ENCODE results near the gene MYO1C.
A peak's percentile ranks its signal among the peaks of the same experiment; 100 is the strongest.
"Not testable (repeated sequence)": the region's sequence is repeated elsewhere in the genome, so short reads cannot be mapped to it uniquely, and the experiment has no call there.

Gene MYO1C, protein sequence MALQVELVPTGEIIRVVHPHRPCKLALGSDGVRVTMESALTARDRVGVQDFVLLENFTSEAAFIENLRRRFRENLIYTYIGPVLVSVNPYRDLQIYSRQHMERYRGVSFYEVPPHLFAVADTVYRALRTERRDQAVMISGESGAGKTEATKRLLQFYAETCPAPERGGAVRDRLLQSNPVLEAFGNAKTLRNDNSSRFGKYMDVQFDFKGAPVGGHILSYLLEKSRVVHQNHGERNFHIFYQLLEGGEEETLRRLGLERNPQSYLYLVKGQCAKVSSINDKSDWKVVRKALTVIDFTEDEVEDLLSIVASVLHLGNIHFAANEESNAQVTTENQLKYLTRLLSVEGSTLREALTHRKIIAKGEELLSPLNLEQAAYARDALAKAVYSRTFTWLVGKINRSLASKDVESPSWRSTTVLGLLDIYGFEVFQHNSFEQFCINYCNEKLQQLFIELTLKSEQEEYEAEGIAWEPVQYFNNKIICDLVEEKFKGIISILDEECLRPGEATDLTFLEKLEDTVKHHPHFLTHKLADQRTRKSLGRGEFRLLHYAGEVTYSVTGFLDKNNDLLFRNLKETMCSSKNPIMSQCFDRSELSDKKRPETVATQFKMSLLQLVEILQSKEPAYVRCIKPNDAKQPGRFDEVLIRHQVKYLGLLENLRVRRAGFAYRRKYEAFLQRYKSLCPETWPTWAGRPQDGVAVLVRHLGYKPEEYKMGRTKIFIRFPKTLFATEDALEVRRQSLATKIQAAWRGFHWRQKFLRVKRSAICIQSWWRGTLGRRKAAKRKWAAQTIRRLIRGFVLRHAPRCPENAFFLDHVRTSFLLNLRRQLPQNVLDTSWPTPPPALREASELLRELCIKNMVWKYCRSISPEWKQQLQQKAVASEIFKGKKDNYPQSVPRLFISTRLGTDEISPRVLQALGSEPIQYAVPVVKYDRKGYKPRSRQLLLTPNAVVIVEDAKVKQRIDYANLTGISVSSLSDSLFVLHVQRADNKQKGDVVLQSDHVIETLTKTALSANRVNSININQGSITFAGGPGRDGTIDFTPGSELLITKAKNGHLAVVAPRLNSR

DNA sequence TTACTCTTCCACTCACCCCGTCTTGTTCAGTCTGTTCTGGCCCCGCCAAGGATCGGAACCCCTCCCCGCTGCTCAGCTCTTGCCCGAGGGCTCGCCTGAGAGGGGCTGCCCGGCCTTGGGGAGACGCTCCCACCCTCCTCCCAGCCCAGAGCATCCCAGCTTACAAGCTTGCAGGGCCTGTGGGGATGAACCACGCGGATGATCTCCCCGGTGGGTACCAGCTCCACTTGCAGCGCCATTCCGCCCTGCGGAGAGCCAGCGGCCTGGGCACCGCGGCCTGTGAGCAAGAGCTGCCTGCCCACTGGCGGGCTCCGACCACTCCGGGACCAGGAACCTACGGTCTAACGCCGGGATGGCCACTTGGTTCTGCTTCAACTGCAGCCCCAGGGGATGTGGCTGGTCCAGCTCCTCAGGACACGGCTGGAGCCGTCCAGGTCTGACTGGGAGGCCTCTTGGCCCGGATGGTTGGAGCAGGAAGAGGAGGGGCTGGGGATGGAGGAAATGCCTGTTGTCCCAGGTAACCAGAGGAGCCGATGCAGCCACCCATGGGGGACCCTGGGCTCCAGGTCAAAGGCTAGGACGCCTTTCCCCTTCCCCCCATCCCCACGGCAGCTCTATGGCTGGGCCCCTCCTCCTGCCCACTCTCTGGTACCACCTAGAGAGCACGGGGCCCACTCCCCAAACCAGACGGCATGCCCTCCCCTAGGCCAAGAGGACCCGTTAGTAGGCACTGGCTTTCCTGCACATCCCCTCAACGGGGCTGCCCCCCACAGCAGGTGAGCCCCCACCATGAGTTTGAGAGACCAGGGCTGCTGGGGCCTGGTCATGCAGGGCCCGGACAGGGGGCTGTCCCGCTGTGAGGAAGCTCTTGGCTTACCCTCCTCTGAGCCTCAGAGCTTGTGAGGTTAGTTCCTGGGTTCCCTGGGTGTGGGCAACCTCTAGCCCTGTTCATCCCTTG lies at the start of gene MYO1C:
MYO1C (minus strand) TSS at position 438 of the 958 bp plus-strand sequence; CDS start at position 239, 199 bp downstream.
- no peak for DNase-seq (ENCODE audit: low read depth in 2 of 2, low spot score in 1 of 2)

DNA sequence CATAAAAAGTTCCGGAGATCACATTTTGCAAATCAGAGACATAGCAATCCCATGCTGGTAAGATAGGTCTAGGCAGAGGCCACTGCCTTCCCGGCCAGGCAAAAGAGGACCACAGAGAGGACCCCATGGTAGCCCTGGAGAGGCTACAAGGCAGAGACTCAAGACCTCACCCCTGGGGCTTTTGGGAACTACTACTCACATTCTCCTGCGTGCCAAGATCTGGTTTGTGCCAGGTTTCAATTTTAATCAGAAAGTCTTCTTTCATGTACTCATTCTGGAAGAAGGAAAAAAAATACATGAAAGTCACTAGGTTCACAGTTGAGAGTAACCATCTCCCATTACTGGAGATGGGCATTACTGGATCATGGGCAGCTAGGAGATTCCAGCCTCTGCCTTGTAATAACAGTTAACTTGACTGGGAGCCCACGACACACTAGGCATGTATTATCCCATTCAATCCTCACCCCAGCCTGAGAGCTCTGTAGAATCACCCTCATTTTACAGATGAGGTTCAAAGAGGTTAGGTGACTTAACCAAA lies 49.0 kb upstream of the MYO1C start:
- no peak for DNase-seq (ENCODE audit: low read depth in 2 of 2, low spot score in 1 of 2)

DNA sequence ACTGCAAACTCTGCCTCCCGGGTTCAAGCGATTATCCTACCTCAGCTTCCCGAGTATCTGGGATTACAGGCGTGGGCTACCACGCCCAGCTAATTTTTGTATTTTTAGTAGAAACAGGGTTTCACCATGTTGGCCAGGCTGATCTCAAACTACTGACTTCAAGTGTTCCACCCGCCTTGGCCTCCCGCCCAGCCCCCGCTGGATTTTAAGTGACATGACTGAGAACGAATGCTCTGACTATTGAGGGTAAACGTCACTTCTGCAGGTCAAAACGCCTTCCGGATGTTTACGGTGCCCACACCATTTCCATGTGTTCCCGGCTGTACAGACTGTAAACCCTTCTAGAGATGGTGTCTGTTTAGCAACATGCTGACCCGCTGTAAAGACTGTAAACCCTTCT lies 47.3 kb upstream of the MYO1C start:
- DNase-seq (ENCODE audit: low read depth in 2 of 2, low spot score in 1 of 2) = no peak

DNA sequence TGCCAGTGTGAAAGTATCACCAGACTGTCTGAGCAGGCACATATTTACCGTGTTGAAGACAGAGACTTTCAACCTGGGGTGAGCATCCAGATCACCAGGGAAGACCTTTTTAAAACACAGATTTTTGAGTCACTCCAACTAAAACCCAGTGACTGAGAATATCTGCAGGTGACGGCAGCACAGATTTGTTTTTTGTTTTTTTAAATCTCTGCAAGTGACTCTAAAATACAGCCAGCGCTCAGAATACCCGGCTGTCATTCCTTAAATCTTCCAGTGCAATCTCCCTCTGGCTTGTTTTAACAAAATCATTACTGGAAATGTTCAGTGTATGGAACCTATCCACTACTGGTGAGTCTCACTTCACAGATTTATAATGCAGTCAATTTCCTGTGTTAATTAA lies 43.3 kb upstream of the MYO1C start:
- DNase-seq (ENCODE audit: low read depth in 2 of 2, low spot score in 1 of 2) = no peak

DNA sequence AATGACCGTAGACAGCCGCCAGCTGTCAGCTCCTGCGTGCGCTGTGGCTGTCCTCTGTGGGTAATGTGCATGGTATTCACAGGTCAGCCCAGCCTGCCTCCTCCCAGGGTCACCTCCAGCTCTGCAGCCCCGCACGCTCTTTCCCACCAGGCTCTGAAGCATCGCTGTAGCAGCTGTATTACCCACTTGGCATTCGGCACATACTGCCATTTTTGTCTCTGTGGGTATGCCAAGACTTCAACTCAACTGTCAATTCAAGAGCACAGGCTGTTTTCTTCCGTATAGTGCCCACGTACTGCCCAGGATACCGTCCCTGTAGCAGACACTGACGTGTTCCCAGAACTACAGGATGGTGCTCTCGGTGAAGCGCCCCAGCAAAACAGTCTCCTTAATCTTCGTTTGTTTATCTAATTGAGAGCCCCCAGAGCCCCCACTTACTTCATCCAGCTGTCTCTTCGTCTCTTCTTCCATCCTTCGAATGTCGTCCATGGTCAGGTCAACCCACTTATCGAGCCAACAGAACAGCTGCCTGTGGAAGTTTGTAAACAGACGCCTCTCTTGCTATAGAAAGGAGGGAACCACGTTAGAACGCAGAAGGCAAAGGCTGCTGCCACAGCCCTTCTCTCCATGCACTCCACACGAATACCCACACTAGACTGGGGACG lies 41.3 kb upstream of the MYO1C start:
- no peak for DNase-seq (ENCODE audit: low read depth in 2 of 2, low spot score in 1 of 2)

DNA sequence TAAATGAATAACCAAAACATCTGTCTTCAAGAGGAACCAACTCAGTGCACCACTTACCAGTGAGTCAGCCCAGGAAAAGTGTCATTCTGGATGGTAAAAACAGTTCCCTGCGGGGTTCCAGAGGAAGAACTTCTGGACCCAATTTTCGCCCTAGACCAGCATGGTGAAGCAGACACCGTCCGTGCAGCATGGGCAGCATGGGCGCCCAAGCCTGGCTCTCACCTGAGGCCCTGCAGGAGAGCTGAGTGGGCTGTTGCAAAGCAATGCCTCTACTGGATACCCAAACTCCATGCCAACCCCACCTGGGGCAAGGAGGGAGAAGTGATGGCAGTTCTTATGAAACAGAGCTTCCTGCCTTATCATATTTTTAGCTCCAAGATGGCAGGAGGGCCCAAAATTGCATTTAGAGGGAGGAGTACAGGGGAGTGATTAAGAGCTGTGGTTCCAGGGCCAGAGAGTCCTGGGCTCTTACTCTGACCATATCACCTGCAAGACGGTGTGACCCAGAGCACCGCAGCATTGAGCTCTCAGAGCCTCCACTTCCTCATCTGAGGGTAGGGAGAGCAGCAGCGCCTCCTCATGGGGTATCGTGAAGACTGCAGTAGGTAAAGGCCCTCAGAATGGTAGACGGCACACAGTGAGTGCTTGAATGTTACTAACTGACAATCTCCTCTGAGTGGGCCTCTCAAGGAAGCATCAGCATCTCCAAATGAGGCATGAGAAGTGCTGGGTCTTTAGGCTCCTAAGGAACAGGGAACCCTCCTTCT lies 40.5 kb upstream of the MYO1C start:
- DNase-seq (ENCODE audit: low read depth in 2 of 2, low spot score in 1 of 2) = no peak

DNA sequence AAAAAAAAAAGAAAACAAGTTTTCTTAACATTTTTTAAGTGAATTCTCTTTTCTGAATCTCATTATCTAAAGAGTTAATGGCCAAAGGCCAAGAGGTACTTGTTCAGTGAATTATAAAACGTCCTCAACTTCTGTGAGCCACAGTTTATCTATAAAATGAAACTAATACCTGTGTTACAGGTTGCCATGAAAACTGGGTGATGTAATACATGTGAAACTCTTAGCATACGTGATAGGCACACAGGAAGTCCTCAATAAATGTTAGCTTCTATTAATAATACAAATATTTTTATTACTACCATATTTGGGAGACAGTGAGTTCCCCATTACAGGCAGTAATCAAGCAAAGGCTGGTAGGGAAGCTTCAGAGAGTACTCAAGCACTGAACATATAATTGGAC lies 37.4 kb upstream of the MYO1C start:
- no peak for DNase-seq (ENCODE audit: low read depth in 2 of 2, low spot score in 1 of 2)

DNA sequence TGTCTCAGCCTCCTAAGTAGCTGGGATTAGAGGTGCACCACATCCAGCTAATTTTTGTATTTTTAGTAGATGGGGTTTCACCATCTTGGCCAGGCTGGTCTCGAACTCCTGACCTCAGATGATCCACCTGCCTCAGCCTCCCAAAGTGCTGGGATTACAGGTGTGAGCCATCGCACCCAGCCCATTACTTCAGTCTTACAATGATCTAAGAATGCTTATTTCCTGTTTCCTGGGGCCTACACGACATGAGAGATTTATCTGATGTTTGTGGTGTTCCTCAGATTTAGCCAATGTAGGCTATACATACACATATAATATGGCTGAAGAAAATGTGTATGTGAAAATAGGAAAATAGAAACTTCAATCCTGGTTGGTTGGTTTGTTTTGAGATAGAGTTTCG lies 34.4 kb upstream of the MYO1C start:
- not testable (repeated sequence) for DNase-seq (ENCODE audit: low read depth in 2 of 2, low spot score in 1 of 2)

DNA sequence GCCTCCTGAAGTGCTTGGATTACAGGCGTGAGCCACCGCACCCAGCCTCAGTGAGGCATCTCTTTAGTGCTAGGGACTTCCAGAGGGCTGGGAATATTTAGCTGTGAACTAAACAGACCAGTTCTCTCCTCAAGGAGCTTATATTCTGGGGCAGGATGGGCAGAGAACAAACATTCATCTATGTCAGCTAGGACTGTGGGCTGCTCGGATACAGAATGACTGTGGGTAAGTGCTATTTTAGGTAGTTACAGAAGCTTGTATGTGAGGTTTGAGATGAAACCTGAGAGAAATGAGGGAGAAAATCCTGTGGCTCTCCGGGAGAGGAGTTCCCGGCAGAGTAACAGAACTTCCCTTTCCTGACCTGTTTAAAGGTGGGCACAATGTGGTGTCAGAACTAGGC lies 30.1 kb upstream of the MYO1C start:
- no peak for DNase-seq (ENCODE audit: low read depth in 2 of 2, low spot score in 1 of 2)

DNA sequence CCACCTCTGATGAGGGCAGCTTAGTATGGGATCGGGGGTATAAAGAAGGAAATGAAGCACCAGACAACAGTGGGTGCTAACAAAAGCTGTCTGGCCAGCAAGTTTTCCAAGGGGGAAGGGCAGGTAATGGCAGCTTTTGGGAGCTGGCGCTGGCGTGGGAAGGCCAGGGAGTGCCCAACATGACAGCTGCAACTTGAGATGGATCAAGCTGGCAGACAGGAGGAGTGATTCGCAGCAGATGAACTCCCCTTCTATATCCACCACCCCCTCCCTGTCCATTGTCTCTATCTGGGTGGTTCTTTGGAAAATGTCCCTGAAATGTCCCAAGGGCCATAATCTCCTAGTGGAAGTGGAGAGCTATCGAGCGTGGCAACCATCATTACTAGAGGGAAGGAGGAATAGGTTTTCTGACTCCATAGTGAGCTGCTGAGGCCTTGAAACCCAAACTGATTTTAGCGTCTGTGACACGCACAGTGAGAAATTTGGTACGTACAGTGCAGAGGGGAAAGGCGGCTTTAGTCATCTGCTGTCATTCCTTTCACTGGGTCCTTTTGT lies 28.7 kb upstream of the MYO1C start:
- DNase-seq (ENCODE audit: low read depth in 2 of 2, low spot score in 1 of 2) = no peak

DNA sequence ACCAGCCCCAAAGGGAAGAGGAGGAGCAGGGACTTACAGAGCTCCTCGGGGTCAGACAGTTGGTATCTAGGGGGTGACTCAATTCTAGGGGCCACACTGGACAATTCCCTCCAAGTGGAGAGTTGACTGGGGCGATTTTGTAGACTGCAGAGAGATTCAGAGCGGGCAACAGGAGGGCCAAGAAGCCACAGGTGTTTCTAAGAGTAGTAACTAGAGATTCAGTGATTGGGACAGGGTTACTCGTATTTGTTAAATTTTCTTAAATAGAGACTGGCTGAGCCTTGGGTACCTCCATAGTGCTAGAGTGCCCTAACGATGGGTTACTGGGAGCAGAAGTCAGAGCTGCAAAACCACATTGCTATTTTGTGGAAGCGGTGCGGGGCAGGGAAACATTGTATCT lies 27.2 kb upstream of the MYO1C start:
- DNase-seq (ENCODE audit: low read depth in 2 of 2, low spot score in 1 of 2) = no peak

DNA sequence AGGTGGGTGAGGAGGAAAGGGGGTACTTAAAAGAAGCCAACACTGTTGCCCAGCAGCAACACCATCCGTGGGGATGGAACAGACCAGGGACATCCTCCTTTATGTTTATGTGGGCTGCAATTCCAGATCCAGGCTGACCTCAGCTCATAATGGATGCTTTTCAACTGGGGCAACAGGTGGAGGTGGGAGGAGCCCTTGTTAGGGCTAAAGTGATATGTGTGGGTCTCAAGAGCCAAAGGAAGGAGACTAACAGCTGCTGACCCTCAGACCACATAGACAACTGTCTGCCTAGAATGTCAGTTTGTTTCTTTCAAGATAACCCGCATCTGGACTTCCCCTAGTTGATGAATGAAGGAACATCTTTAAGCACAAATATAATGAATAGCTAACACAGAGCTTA lies 25.9 kb upstream of the MYO1C start:
- no peak for DNase-seq (ENCODE audit: low read depth in 2 of 2, low spot score in 1 of 2)

DNA sequence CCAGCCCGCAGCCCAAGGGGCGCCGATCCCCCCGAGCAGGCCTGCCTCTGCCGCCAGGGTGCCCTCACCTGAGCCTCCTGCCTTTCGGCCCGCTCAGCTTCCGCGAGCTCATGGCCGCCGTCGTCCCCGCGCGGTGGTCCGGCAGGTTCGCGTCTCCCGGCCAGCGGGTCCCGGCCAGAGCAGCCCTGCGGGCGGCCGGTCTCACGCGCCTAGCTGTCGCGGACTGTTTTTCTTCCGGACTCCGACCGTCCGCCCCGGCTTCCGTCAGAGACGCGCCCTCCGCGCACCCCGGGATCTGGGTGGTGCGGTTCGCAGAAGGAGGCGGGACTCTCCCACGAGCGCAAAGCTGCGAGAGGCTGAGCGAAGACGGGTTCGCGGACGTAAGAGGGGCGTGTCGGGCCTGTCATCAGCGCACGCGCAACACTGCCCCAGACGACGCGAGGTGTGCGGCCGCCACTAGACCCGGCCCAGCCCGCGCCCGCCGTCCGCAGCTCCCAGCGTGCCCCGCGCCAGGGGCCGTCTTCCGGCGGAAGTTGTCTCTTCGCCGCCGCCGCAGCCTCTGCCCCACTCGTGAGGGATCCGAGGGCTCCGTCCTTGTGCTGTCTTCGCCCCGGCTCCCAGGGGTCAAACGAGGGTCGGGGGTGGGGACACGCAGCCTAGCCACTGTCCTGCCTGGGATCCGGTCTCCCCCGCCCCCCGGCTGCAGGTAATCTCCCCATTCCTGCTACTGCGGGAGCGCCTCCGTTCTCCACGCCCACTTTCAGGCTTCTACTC lies 24.1 kb upstream of the MYO1C start, which contains the start of gene INPP5K:
INPP5K (minus strand) TSS at position 225 of the 774 bp plus-strand sequence; CDS start at position 112, 113 bp downstream.
- DNase-seq (ENCODE audit: low read depth in 2 of 2, low spot score in 1 of 2) = peak; percentile 96

DNA sequence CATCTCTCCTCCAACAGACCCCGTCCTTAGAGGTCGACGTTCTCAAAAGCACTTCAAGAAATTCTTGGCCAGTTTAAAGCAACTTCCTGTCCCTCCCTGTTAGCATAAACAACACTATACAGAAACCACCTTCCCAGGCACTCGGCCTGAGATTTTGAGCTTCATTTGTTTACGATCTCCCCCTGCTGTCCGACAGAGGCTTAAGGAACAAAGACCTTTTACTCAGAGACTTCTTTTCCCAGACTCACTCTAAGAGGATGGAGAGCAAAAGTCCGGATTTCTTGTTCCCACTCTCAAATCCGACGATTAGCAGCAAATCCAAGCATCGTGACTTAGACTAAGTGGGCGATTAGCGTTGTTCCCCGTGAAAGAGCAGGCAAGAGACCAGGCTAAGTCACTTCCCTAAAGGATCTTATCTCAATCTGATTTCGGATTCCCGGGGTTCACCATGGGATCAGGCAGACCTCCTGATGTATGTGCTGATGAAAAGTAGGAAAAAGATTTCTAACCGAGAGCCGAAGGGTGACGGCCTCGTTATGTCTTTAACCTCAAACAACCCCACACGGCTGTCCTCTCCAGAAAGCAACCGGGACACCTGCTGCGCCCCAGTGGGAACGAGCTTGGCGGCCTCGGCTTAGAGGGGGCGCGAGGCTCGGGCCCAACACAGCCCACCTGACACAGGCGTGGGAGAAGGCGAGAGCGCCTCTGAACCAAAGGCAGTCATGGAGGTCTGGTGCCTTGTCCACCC lies 23.3 kb upstream of the MYO1C start:
- DNase-seq (ENCODE audit: low read depth in 2 of 2, low spot score in 1 of 2) = peak; percentile 11 to 35

DNA sequence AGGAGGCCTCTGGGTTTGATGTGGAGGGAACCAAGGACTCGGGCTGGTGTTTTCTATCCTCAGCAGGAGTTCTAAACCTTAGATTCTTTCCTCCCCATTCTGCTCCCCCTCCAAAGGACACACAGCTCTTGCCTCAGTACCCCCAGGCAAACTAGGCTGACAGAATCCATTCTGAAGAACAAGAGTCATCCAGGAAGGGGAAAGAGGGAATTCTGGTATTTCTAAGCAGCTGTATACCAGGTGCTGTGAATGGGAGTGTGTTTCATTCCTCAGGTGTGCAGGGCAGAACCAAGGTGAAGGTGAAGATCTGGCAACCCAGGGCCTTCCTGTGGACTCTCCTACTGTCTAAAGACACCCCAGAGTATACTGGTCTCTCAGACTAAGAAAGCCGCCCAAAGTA lies 19.9 kb upstream of the MYO1C start:
- no peak for DNase-seq (ENCODE audit: low read depth in 2 of 2, low spot score in 1 of 2)

DNA sequence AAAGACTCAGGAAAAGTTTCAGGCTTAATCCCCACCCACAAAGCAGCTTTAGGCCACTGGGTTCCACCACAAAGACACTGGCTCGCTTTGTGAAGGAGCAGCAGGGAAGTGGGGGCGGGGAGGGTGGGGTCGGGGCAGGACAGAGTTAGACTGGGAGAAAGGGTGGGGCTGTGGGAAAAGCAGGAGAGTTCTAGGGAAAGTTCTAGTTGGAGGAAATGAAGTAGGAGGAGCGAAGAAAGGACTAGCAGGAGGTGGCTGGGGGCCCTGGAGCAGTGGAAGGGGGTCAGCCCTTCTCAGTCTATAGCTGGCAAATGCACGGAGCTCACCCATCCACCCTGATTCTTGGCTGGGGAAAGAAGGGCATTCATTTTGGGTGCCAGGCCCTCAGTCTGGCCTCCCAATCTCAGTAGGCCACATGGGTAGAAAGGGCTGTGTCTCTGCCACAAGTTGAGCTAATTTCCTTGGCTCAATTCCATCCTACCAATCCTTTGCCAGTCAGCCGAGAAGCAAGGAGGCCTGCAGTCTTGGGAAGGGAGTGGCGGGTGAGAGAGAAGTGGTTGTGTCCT lies 19.4 kb upstream of the MYO1C start:
- DNase-seq (ENCODE audit: low read depth in 2 of 2, low spot score in 1 of 2) = no peak

DNA sequence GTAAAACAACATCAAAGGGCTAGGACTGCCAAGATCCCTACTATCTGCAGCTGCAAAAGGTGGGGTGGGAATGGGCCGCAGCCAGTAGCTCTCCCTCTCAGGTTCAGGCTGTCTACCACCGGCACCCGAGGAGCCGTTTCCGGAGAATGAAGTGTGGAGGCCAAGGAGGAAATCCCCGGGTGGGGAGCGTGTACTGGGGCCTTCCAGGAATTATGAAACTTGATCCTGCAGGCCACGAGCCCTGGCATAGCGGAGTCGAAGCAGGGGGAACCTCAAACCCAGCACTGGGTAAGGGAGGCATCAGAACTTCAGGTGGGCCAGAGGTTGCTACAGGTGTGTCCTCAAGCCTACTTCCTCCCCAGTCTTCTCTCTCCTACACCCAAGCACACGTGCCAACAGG lies 18.8 kb upstream of the MYO1C start:
- no peak for DNase-seq (ENCODE audit: low read depth in 2 of 2, low spot score in 1 of 2)
